HG03039 (cell line): ENCODE results near the gene PSMD7.
A peak's percentile ranks its signal among the peaks of the same experiment; 100 is the strongest.

ENCODE experiments used
- ATAC-seq: cut with Tn5 transposase; IDR thresholded peaks from one replicate; pipeline ENCODE4 v1.9.1; 2021; ENCODE audit warnings: mild to moderate bottlenecking, moderate library complexity; ENCODE audit not compliant: unreplicated experiment

Gene PSMD7

GRCh38 chr16:74296432-74297144 lies at the start of gene PSMD7:
Gene PSMD7, plus strand, starts transcription at chr16:74296814. Its CDS starts 101 bp downstream, at chr16:74296915.
- ATAC-seq = peak; percentile 92

- no peak for ATAC-seq
Observed at GRCh38 chr16:74249254-74249653, 47.4 kb upstream of the PSMD7 start.

- ATAC-seq = no peak
Observed at GRCh38 chr16:74249846-74250245, 46.8 kb upstream of the PSMD7 start.

- no peak for ATAC-seq
Observed at GRCh38 chr16:74252329-74252728, 44.3 kb upstream of the PSMD7 start.

GRCh38 chr16:74253161-74253938 lies 43.3 kb upstream of the PSMD7 start:
- no peak for ATAC-seq

GRCh38 chr16:74257061-74257460 lies 39.6 kb upstream of the PSMD7 start:
- no peak for ATAC-seq

GRCh38 chr16:74261068-74261467 lies 35.5 kb upstream of the PSMD7 start:
- no peak for ATAC-seq

- ATAC-seq = no peak
Observed at GRCh38 chr16:74264811-74265210, 31.8 kb upstream of the PSMD7 start.

- no peak for ATAC-seq
Observed at GRCh38 chr16:74268372-74268782, 28.2 kb upstream of the PSMD7 start.

- no peak for ATAC-seq
Observed at GRCh38 chr16:74271872-74272271, 24.7 kb upstream of the PSMD7 start.

- ATAC-seq = no peak
Observed at GRCh38 chr16:74275031-74275636, 21.5 kb upstream of the PSMD7 start.

- no peak for ATAC-seq
Observed at GRCh38 chr16:74275711-74276110, 20.9 kb upstream of the PSMD7 start.

GRCh38 chr16:74277974-74278373 lies 18.6 kb upstream of the PSMD7 start:
- ATAC-seq = no peak

- no peak for ATAC-seq
Observed at GRCh38 chr16:74279266-74279665, 17.3 kb upstream of the PSMD7 start.

- no peak for ATAC-seq
Observed at GRCh38 chr16:74279805-74280204, 16.8 kb upstream of the PSMD7 start.

- ATAC-seq = no peak
Observed at GRCh38 chr16:74280448-74280847, 16.2 kb upstream of the PSMD7 start.

- ATAC-seq = no peak
Observed at GRCh38 chr16:74281300-74281699, 15.3 kb upstream of the PSMD7 start.

- no peak for ATAC-seq
Observed at GRCh38 chr16:74283716-74284115, 12.9 kb upstream of the PSMD7 start.

- ATAC-seq = no peak
Observed at GRCh38 chr16:74288065-74288464, 8.5 kb upstream of the PSMD7 start.

GRCh38 chr16:74290356-74290755 lies 6.3 kb upstream of the PSMD7 start:
- no peak for ATAC-seq

- no peak for ATAC-seq
Observed at GRCh38 chr16:74291176-74291575, 5.4 kb upstream of the PSMD7 start.
